Hepatocyte (in vitro differentiated cells): ENCODE data around the gene UNC5A.

ENCODE experiments used
- EZH2 ChIP-seq: fragments of 200-600 bp; sonication (generic); IDR thresholded peaks from 2 replicates; pipeline ENCODE4 v1.6.1; 2016; ENCODE audit warnings: antibody characterized with exemption, mild to moderate bottlenecking, borderline replicate concordance
- EZH2phosphoT487 ChIP-seq: fragments of 200-600 bp; sonication (generic); IDR thresholded peaks from one replicate; pipeline ENCODE4 v1.6.1; 2018; ENCODE audit warnings: antibody characterized with exemption, mild to moderate bottlenecking, low read depth, moderate library complexity; ENCODE audit not compliant: unreplicated experiment, severe bottlenecking
- TF ChIP-seq, protein P1 (sequence below): fragments of 200-600 bp; sonication (generic); IDR thresholded peaks from 2 replicates; pipeline ENCODE4 v1.5.1; 2016; ENCODE audit warnings: antibody characterized with exemption, mild to moderate bottlenecking; ENCODE audit not compliant: poor library complexity

DNA sequence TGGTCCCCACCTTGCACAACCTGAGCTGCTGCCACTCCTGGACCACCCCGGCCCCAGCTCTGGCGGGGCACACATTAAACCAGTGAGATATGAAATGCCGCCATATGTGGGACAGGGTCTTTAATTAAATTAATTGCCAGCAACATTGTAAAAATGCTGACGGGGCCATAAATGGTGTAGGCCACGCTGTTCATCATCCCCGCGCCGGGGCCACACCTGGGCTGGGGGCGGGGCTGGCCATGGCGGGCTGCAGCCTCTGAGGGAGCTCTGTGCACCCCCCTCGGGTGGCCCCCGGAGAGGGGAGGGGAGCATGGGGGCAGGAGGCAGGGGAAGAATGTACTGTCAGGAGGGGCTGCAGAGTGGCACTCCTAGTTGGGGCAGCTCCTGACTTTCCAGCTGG lies 41.0 kb downstream of the UNC5A start:
- TF ChIP-seq, protein P1, sequence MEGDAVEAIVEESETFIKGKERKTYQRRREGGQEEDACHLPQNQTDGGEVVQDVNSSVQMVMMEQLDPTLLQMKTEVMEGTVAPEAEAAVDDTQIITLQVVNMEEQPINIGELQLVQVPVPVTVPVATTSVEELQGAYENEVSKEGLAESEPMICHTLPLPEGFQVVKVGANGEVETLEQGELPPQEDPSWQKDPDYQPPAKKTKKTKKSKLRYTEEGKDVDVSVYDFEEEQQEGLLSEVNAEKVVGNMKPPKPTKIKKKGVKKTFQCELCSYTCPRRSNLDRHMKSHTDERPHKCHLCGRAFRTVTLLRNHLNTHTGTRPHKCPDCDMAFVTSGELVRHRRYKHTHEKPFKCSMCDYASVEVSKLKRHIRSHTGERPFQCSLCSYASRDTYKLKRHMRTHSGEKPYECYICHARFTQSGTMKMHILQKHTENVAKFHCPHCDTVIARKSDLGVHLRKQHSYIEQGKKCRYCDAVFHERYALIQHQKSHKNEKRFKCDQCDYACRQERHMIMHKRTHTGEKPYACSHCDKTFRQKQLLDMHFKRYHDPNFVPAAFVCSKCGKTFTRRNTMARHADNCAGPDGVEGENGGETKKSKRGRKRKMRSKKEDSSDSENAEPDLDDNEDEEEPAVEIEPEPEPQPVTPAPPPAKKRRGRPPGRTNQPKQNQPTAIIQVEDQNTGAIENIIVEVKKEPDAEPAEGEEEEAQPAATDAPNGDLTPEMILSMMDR: no peak
- TF ChIP-seq EZH2: no peak
- no peak for TF ChIP-seq EZH2phosphoT487
